Kidney epithelial cell (primary cell): ENCODE results near the gene MBOAT1. TPM values are rescaled to one million over a fixed set of nuclear protein-coding genes. Genes with fewer than 3 reads are reported as not detected.

Source experiments
- DNase-seq: peaks from one replicate; pipeline ENCODE4 v3.0.0-alpha.2; 2010; ENCODE audit warnings: low read depth
- H3K27me3 ChIP-seq: 2 replicates; pipeline ENCODE4 v1.6.0; 2011; ENCODE audit warnings: low read length; ENCODE audit not compliant: control insufficient read depth, insufficient read depth
- H3K36me3 ChIP-seq: 2 replicates; pipeline ENCODE4 v1.5.1; 2011; ENCODE audit warnings: low read length; ENCODE audit not compliant: control insufficient read depth, insufficient read depth
- H3K4me3 ChIP-seq: 2 replicates; pipeline ENCODE4 v1.5.1; 2011; ENCODE audit warnings: low read depth, mild to moderate bottlenecking, control low read depth, low read length
- CTCF ChIP-seq: IDR thresholded peaks from 2 replicates; pipeline ENCODE4 v1.5.1; 2011; ENCODE audit warnings: mild to moderate bottlenecking, moderate library complexity, low read length, control low read depth, inconsistent platforms; ENCODE audit not compliant: insufficient read depth, poor library complexity, severe bottlenecking
- total RNA-seq: library from RNA; depleted of rRNA; stranded (reverse); fragments of >200 nt; gene quantifications from 2 replicates; pipeline ENCODE4 v1.2.3, GENCODE V29; 2015

MBOAT1 gene
- total RNA-seq, 1 donor from 2014 or later: 12.0 TPM

GRCh38 chr6:20243288-20243687 is 31.0 kb upstream of the MBOAT1 start:
- no peaks in the 10 kb centered on the region for H3K36me3 ChIP-seq
- DNase-seq: no peak
- H3K4me3 ChIP-seq: no peak overlapping the region
- no peak for TF ChIP-seq CTCF
- no peaks in the 10 kb centered on the region for H3K27me3 ChIP-seq

- H3K27me3 ChIP-seq: no peaks in the 10 kb centered on the region
- no peak for DNase-seq
- no peak for TF ChIP-seq CTCF
- no peaks in the 10 kb centered on the region for H3K36me3 ChIP-seq
- H3K4me3 ChIP-seq: no peak overlapping the region
Measured at GRCh38 chr6:20242397-20242796, 30.1 kb upstream of the MBOAT1 start.

- Histone ChIP-seq H3K36me3 (no peaks in the 10 kb centered on the region), H3K27me3 (no peaks in the 10 kb centered on the region), H3K4me3 (no peak overlapping the region)
- DNase-seq: no peak
- TF ChIP-seq CTCF: no peak
Measured at GRCh38 chr6:20241102-20241501, 28.8 kb upstream of the MBOAT1 start.

DNA sequence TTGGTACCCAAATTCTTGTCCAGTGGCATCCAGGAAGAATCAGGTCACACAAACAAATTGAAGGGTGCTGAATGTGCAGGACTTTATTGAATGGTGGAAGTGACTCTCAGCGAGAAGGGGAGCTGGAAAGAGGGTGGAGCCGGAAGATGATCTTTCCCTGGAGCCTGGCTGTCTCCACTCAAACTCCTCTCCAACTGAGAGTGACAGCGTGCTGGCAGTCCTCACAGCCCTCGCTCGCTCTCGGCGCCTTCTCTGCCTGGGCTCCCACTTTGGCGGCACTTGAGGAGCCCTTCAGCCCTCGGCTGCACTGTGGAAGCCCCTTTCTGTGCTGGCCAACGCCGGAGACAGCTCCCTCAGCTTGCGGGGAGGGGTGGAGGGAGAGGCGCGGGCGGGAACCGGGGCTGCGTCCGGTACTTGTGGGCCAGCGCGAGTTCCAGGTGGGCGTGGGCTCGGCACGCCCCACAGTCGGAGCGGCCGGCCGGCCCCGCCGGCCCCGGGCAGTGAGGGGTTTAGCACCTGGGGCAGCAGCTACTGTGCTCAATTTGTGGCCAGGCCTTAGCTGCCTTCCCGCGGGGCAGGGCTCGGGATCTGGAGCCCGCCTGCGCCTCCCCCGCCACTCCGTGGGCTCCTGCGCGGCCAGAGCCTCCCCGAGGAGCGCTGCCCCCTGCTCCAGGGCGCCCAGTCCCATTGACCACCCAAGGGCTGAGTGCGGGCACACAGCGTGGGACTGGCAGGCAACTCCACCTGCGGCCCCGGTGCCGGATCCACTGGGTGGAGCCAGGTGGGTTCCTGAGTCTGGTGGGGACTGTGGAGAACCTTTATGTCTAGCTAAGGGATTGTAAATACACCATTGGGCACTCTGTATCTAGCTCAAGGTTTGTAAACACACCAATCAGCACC is 26.7 kb upstream of the MBOAT1 start:
- TF ChIP-seq CTCF: no peak
- Histone ChIP-seq H3K36me3 (no peaks in the 10 kb centered on the region), H3K4me3 (no peak overlapping the region), H3K27me3 (no peaks in the 10 kb centered on the region)
- DNase-seq: no peak

GRCh38 chr6:20237677-20238460 is 25.6 kb upstream of the MBOAT1 start:
- H3K27me3 ChIP-seq: no peaks in the 10 kb centered on the region
- no peak overlapping the region for H3K4me3 ChIP-seq
- no peak for TF ChIP-seq CTCF
- DNase-seq: no peak
- no peaks in the 10 kb centered on the region for H3K36me3 ChIP-seq
